Peyer's patch (tissue), 4 donors: ENCODE measurements around the gene MESP2. TPM values are rescaled to one million over a fixed set of nuclear protein-coding genes. Genes with fewer than 3 reads are reported as not detected.

Experiments
- DNase-seq, 3 donors: peaks; one replicate each; pipeline ENCODE4 v3.0.0-alpha.2; 2017 to 2019
- H3K27ac ChIP-seq, 4 donors: fragments of 200-600 bp; sonication (generic); one replicate each; pipeline ENCODE4 v1.5.1; 2016 to 2019
- H3K27me3 ChIP-seq, 2 donors: fragments of 200-600 bp; sonication (generic); one replicate each; pipeline ENCODE4 v1.5.1; 2019
- H3K36me3 ChIP-seq, 3 donors: fragments of 200-600 bp; sonication (generic); one replicate each; pipeline ENCODE4 v1.5.1; 2016 to 2019
- H3K4me1 ChIP-seq, 4 donors: fragments of 200-600 bp; sonication (generic); one replicate each; pipeline ENCODE4 v1.5.1; 2016 to 2019
- H3K4me3 ChIP-seq, 4 donors: fragments of 200-600 bp; sonication (generic); 1 replicate in 3 of 4; 2 replicates in 1 of 4; pipeline ENCODE4 v1.5.1; 2016 to 2019; ENCODE audit warnings: mild to moderate bottlenecking in 1 of 4
- H3K9me3 ChIP-seq, 4 donors: fragments of 200-600 bp; sonication (generic); one replicate each; pipeline ENCODE4 v1.5.1; 2016 to 2019; ENCODE audit warnings: mild to moderate bottlenecking in 1 of 4
- CTCF ChIP-seq, 6 experiments: fragments of 450-650 bp in 4 of 6; fragments of 200-600 bp in 2 of 6; sonication (generic) in 1 of 6; IDR thresholded peaks; one replicate each; pipeline ENCODE4 v1.5.1; 2017 to 2019; ENCODE audit warnings: antibody characterized with exemption in 6 of 6, mild to moderate bottlenecking in 3 of 6, moderate library complexity in 1 of 6
- POLR2A ChIP-seq, 2 donors: fragments of 450-650 bp; IDR thresholded peaks; one replicate each; pipeline ENCODE4 v1.5.1; 2017; ENCODE audit warnings: antibody characterized with exemption in 2 of 2, mild to moderate bottlenecking in 2 of 2, moderate library complexity in 2 of 2
- total RNA-seq, 4 donors: library from RNA; depleted of rRNA; stranded (reverse); fragments of >200 nt; gene quantifications; one replicate each; pipeline ENCODE4 v1.1.0, GENCODE V29; 2016

MESP2 gene
- total RNA-seq, 4 donors from 2014 or later: not detected

- no peak for DNase-seq
These were observed 28.1 kb upstream of the MESP2 start for GRCh38 chr15:89747708-89748682.

GRCh38 chr15:89749054-89749453 is 27.1 kb upstream of the MESP2 start:
- DNase-seq: no peak
- Histone ChIP-seq H3K27ac (no peak overlapping the region), H3K4me1 (peaks cover 0 to 20% (median 8%) of the 10 kb centered on the region in 4 donors), H3K27me3 (no peaks in the 10 kb centered on the region), H3K9me3 (no peaks in the 10 kb centered on the region), H3K36me3 (no peaks in the 10 kb centered on the region), H3K4me3 (no peak overlapping the region)
- TF ChIP-seq POLR2A (IDR thresholded peaks at IDR 0.05): no peak
- TF ChIP-seq CTCF (IDR thresholded peaks at IDR 0.05): no peak

More at GRCh38 chr15:89747708-89748682, 28.1 kb upstream of the MESP2 start:
- Histone ChIP-seq H3K9me3 (no peaks in the 10 kb centered on the region), H3K27ac (no peak overlapping the region), H3K4me1 (peaks cover 0 to 20% (median 8%) of the 10 kb centered on the region in 4 donors), H3K27me3 (no peaks in the 10 kb centered on the region), H3K4me3 (no peak overlapping the region), H3K36me3 (no peaks in the 10 kb centered on the region)
- TF ChIP-seq POLR2A (IDR thresholded peaks at IDR 0.05) (no peak), CTCF (IDR thresholded peaks at IDR 0.05) (no peak)

- no peak for DNase-seq
- Histone ChIP-seq H3K9me3 (no peaks in the 10 kb centered on the region), H3K27ac (peak overlapping the region in 1 of 4 donors; percentile 75), H3K27me3 (no peaks in the 10 kb centered on the region), H3K4me1 (peaks cover 0 to 20% (median 8%) of the 10 kb centered on the region in 4 donors), H3K4me3 (peak overlapping the region in 2 of 4 donors; percentile 69 to 84), H3K36me3 (no peaks in the 10 kb centered on the region)
- TF ChIP-seq CTCF (IDR thresholded peaks at IDR 0.05): no peak
- no peak for TF ChIP-seq POLR2A (IDR thresholded peaks at IDR 0.05)
These were observed 26.6 kb upstream of the MESP2 start for GRCh38 chr15:89749526-89749925.

- TF ChIP-seq CTCF (IDR thresholded peaks at IDR 0.05): no peak
- no peak for TF ChIP-seq POLR2A (IDR thresholded peaks at IDR 0.05)
- Histone ChIP-seq H3K4me3 (peak overlapping the region; percentile 69 to 84 (median 77)), H3K4me1 (peaks cover 0 to 20% (median 8%) of the 10 kb centered on the region in 4 donors), H3K9me3 (no peaks in the 10 kb centered on the region), H3K27me3 (no peaks in the 10 kb centered on the region), H3K27ac (peak overlapping the region; percentile 1 to 75 (median 50)), H3K36me3 (no peaks in the 10 kb centered on the region)
- DNase-seq: no peak
These were observed 26.1 kb upstream of the MESP2 start for GRCh38 chr15:89749951-89750559.

GRCh38 chr15:89750560-89751542 is 25.3 kb upstream of the MESP2 start, which contains the start of gene MESP1:
Gene MESP1 (minus strand): TSS chr15:89751249. CDS start chr15:89751231, 18 bp downstream.
- H3K27ac ChIP-seq: peak within 1 kb of the TSS; percentile 1 to 75 (median 50)
- no peaks in the 10 kb centered on the region for H3K27me3 ChIP-seq
- TF ChIP-seq CTCF (IDR thresholded peaks at IDR 0.05) (peak in 5 of 6 experiments; percentile 65 to 98 (median 93)), POLR2A (IDR thresholded peaks at IDR 0.05) (peak; percentile 39 to 84)
- H3K9me3 ChIP-seq: no peaks in the 10 kb centered on the region
- DNase-seq: peak; percentile 84 to 97 (median 94)
- H3K4me1 ChIP-seq: peaks cover 0 to 20% (median 8%) of the 10 kb centered on the region in 4 donors
- no peaks in the 10 kb centered on the region for H3K36me3 ChIP-seq
- peak within 1 kb of the TSS; percentile 69 to 84 (median 77) for H3K4me3 ChIP-seq
